ENCODE measurements around the gene IL22RA1.

IL22RA1 gene

DNA sequence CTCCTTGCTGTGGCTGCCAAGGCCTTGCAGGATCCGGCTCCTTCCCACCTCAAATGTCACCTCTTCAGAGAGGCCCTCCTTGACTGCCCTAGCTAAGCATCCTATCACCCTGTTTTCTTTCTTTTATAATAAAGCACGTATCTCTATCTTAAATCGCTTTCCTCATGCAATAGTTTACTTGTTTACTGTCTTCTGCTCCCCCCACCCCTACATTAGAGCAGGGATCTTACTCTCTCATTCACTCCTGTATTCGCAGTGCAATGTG, 67.4 kb downstream of the IL22RA1 start:
- DNase-seq (ENCODE audit: low read depth, low spot score), result no peak

GRCh38 chr1:24074817-24075589, 67.9 kb downstream of the IL22RA1 start:
- no peak for DNase-seq (ENCODE audit: low read depth, low spot score)

DNA sequence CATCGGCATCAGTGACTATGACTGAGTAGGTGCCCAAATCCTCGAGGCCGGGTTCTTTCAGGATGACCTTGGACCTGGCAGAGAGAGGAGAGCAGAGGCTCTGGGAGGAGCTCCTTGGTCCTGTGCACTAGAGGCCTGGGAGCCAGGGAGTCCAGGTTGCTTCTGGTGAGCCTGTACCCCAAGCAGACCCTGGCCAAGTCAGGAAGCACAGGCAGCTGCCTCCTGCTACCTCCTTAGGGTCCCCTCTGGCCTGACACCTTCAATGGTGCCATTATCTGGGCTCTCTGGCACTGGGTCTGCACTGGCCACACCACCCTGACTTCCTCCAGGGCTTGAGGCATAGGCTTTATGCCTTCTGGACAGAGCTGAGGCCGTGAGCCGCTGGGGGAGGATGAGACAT, 68.7 kb downstream of the IL22RA1 start:
- DNase-seq (ENCODE audit: low read depth, low spot score), result no peak

DNA sequence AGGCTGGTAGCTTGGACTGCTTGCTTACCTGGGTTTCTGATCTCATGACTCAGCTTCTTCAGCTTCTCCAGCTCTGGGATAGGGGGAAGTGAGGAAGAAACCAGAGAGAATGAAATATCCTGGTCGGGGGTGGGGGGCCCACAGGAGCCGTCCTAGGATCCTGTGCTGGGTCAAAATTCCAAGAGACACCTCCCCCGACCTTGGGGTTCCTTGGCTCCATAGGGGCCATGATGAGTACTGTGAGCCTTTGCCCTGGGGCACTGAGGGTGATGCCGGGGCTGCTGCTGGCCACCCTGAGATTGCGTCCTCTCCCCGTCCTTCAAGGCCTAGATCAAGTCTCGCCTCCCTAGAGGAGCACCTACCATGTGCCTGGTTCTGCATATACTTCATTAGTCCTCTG, 71.0 kb downstream of the IL22RA1 start:
- no peak for DNase-seq (ENCODE audit: low read depth, low spot score)

DNA sequence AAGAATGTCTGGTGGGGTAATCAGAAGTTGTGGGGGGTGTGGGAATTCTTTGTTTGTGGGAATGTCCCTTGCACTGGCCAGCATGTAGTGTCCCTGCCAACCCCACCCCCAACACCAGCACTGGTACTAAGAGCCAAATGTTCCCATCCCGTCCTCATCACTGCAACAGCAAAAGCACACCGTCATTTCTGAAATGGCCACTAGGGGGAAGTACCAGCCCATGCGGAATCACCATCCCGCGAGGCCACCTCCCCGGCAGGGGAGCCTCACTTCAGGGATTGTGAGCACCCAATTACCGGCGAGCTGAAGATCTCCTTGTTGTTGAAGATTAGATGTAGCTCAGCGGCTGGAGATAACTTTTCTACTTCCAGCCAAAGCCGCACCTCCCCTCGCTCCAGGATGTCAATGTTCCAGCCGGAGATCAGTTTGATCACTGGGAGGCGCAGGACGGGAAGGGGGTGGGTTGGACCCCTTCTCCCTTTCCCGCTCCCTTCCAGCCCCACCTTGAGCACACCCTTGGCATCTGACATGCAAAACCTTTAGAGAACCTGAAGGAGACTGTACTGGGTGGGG, 72.0 kb downstream of the IL22RA1 start:
- DNase-seq (ENCODE audit: low read depth, low spot score), result peak; percentile 91

DNA sequence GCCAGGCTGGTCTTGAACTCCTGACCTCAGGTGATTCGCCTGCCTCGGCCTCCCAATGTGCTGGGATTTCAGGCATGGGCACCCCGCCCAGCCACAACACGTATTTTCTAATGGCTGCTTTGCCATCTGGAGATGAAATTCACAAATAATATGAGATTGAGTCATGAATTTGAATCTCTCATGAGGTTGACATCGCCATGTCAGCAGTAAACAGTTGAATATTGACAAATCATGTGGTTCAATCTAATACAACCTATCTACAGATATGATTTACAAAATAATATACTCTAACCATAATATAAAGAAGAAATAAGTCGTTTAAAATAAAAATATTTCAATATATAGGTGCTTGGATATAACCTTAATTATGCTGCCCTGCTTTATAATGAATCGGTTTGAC, 73.1 kb downstream of the IL22RA1 start:
- DNase-seq (ENCODE audit: low read depth, low spot score), result no peak

Measured in ELF-1 (cell line).